A549 (cell line): ENCODE measurements around the gene OSCP1. TPM values are rescaled to one million over a fixed set of nuclear protein-coding genes. Genes with fewer than 3 reads are reported as not detected.

Experiments used
- ATAC-seq, 2 experiments: fragments of 200-7000 bp in 1 of 2; fragments of >200 bp in 1 of 2; cut with Nextera tagmentation in 1 of 2; cut with Tn5 transposase in 1 of 2; 3 replicates each; pipeline versions ENCODE4 v1.8.0 to v1.9.1; 2018 to 2020; ENCODE audit warnings: mild to moderate bottlenecking in 1 of 2, moderate library complexity in 1 of 2
- CTCF ChIA-PET: fragments of 300-600 bp; sonication (Branson Sonifier 250); formaldehyde crosslinking; extraction: SDS; loops from one replicate; lab custom pipeline; 2021; ENCODE audit warnings: antibody characterized with exemption, inconsistent platforms; lab: Yijun Ruan, JAX
- POLR2A ChIA-PET: fragments of 350-600 bp; formaldehyde crosslinking; extraction: SDS; loops from one replicate; lab custom pipeline; 2021; ENCODE audit warnings: antibody characterized with exemption, inconsistent platforms; lab: Yijun Ruan, JAX
- DNase-seq, 2 experiments: peaks; one replicate each; pipeline versions ENCODE4 v3.0.0 to v3.0.0-alpha.2; 2011 to 2016; ENCODE audit warnings: low read depth in 1 of 2, low spot score in 1 of 2
- FAIRE-seq: peaks from 2 replicates; lab custom pipeline; 2011; peaks lifted over from hg19 to GRCh38; lab: Jason Lieb, UNC
- H3K27ac ChIP-seq, 2 experiments: fragments of >200 bp; sonication (Bioruptor Twin); formaldehyde crosslinking; 3 replicates each; pipeline ENCODE4 v1.5.1; 2016 to 2017
- H3K4me1 ChIP-seq: fragments of >200 bp; sonication (Bioruptor Twin); formaldehyde crosslinking; 3 replicates; pipeline ENCODE4 v1.6.1; 2016
- H3K4me2 ChIP-seq: fragments of >200 bp; sonication (Bioruptor Twin); formaldehyde crosslinking; 3 replicates; pipeline ENCODE4 v1.6.1; 2016
- H3K4me3 ChIP-seq: fragments of >200 bp; sonication (Bioruptor Twin); formaldehyde crosslinking; 3 replicates; pipeline ENCODE4 v1.5.1; 2016
- H3K9me3 ChIP-seq: fragments of >200 bp; sonication (Bioruptor Twin); formaldehyde crosslinking; 3 replicates; pipeline ENCODE4 v1.6.1; 2016
- CBX8 ChIP-seq: fragments of 200-600 bp; sonication (generic); IDR thresholded peaks from 2 replicates; pipeline ENCODE4 v1.6.1; 2016
- CEBPB ChIP-seq, 2 experiments: fragments of >200 bp in 1 of 2; sonication (Bioruptor Twin) in 1 of 2; formaldehyde crosslinking in 1 of 2; IDR thresholded peaks; 2 replicates each; pipeline ENCODE4 v1.6.1; 2012 to 2016
- ESRRA ChIP-seq: fragments of 150-350 bp; IDR thresholded peaks from 2 replicates; pipeline ENCODE4 v1.6.1; 2014; ENCODE audit warnings: mild to moderate bottlenecking, low read length, borderline replicate concordance
- FOSL2 ChIP-seq, 2 experiments: fragments of 450-650 bp in 1 of 2; fragments of >200 bp in 1 of 2; sonication (Bioruptor Twin) in 1 of 2; formaldehyde crosslinking; IDR thresholded peaks; 2 replicates each; pipeline versions ENCODE4 v1.5.0 to v1.6.1; 2016 to 2020; ENCODE audit warnings: mild to moderate bottlenecking in 1 of 2, moderate library complexity in 1 of 2
- HDAC2 ChIP-seq: fragments of 200-600 bp; sonication (generic); IDR thresholded peaks from 2 replicates; pipeline ENCODE4 v1.6.1; 2016
- HEYL ChIP-seq: fragments of 250-450 bp; sonication (Bioruptor Pico); IDR thresholded peaks from 2 replicates; pipeline ENCODE4 v1.8.0; 2021; ENCODE audit warnings: mild to moderate bottlenecking, moderate library complexity
- HOXB5 ChIP-seq: fragments of 250-450 bp; sonication (Bioruptor Pico); IDR thresholded peaks from 2 replicates; pipeline ENCODE4 v1.5.0; 2020; ENCODE audit warnings: mild to moderate bottlenecking, moderate library complexity
- KDM5A ChIP-seq: fragments of 200-600 bp; sonication (generic); IDR thresholded peaks from 2 replicates; pipeline ENCODE4 v1.6.1; 2016; ENCODE audit warnings: antibody characterized with exemption, mild to moderate bottlenecking
- MAFK ChIP-seq: fragments of 450-650 bp; IDR thresholded peaks from 2 replicates; pipeline ENCODE4 v1.6.1; 2014; ENCODE audit not compliant: partially characterized antibody
- MYC ChIP-seq: IDR thresholded peaks from 2 replicates; pipeline ENCODE4 v1.6.1; 2012; ENCODE audit warnings: mild to moderate bottlenecking, inconsistent platforms, low read length, improper control_type of control experiment, borderline replicate concordance
- PHF8 ChIP-seq: fragments of 200-600 bp; sonication (generic); IDR thresholded peaks from 2 replicates; pipeline ENCODE4 v1.6.1; 2016; ENCODE audit warnings: low read depth, mild to moderate bottlenecking, antibody characterized with exemption, moderate library complexity, borderline replicate concordance
- POLR2AphosphoS2 ChIP-seq: conservative IDR thresholded peaks from 2 replicates; pipeline ENCODE4 v1.6.1; 2012; ENCODE audit warnings: low read length, improper control_type of control experiment, inconsistent platforms
- RCOR1 ChIP-seq: fragments of 150-350 bp; IDR thresholded peaks from 2 replicates; pipeline ENCODE4 v1.6.1; 2014; ENCODE audit warnings: antibody characterized with exemption, low read length, low read depth
- RFX5 ChIP-seq: fragments of 450-650 bp; IDR thresholded peaks from 2 replicates; pipeline ENCODE4 v1.7.1; 2014; ENCODE audit warnings: antibody characterized with exemption, mild to moderate bottlenecking, moderate library complexity
- SMC3 ChIP-seq: fragments of >200 bp; sonication (Bioruptor Twin); formaldehyde crosslinking; IDR thresholded peaks from 3 replicates; pipeline ENCODE4 v1.6.1; 2018; ENCODE audit warnings: inconsistent platforms
- SREBF2 ChIP-seq: fragments of 450-650 bp; IDR thresholded peaks from 2 replicates; pipeline ENCODE4 v1.6.1; 2014; ENCODE audit warnings: mild to moderate bottlenecking, moderate library complexity
- TFCP2L1 ChIP-seq: fragments of 250-450 bp; sonication (Bioruptor Pico); IDR thresholded peaks from 2 replicates; pipeline ENCODE4 v1.5.0; 2021; ENCODE audit warnings: mild to moderate bottlenecking
- TP53 ChIP-seq: fragments of 250-450 bp; sonication (Bioruptor Pico); IDR thresholded peaks from 2 replicates; pipeline ENCODE4 v1.5.0; 2021; ENCODE audit warnings: mild to moderate bottlenecking, moderate library complexity
- ZC3H11A ChIP-seq: fragments of 450-650 bp; IDR thresholded peaks from 2 replicates; pipeline ENCODE4 v1.6.1; 2014; ENCODE audit warnings: antibody characterized with exemption, mild to moderate bottlenecking
- WGBS: methylation state at CpG from one replicate; pipeline ENCODE4 v1.1.6; 2017; ENCODE audit errors: missing lambda C conversion rate; 5-methylcytosine and 5-hydroxymethylcytosine counted together
- polyA plus RNA-seq, 4 experiments: library from polyadenylated mRNA; depleted of rRNA in 3 of 4; stranded (reverse); fragments of >200 nt; fragmentation: RNase III in 1 of 4; extraction: RNeasy Plus Mini Kit Qiagen cat#74134 plus additional on column Dnase treatment in 1 of 4; gene quantifications; 2 replicates in 3 of 4; 3 replicates in 1 of 4; pipeline ENCODE4 v1.2.3, GENCODE V29; 2011 to 2017
- TF ChIP-seq, protein P1 (sequence below): fragments of 450-650 bp; IDR thresholded peaks from 2 replicates; pipeline ENCODE4 v1.6.1; 2014; ENCODE audit warnings: antibody characterized with exemption
- TF ChIP-seq, protein P2 (sequence below): fragments of 150-350 bp; IDR thresholded peaks from 2 replicates; pipeline ENCODE4 v1.6.1; 2014; ENCODE audit warnings: low read depth, mild to moderate bottlenecking, low read length
- TF ChIP-seq, protein P3 (sequence below): fragments of >200 bp; sonication (Bioruptor Twin); formaldehyde crosslinking; IDR thresholded peaks from 3 replicates; pipeline ENCODE4 v1.6.1; 2016
- TF ChIP-seq, protein P4 (sequence below): fragments of 200-600 bp; sonication (generic); IDR thresholded peaks from 2 replicates; pipeline ENCODE4 v1.6.1; 2016; ENCODE audit warnings: antibody characterized with exemption, mild to moderate bottlenecking, moderate library complexity
- TF ChIP-seq, protein P5 (sequence below): fragments of 250-450 bp; sonication (Bioruptor Pico); IDR thresholded peaks from 2 replicates; pipeline ENCODE4 v1.5.0; 2020; ENCODE audit warnings: low read depth, mild to moderate bottlenecking, moderate library complexity
- TF ChIP-seq, protein P6 (sequence below): fragments of 250-450 bp; sonication (Bioruptor Pico); IDR thresholded peaks from 2 replicates; pipeline ENCODE4 v1.5.0; 2021; ENCODE audit warnings: mild to moderate bottlenecking, moderate library complexity, borderline replicate concordance

Gene OSCP1
- polyA plus RNA-seq, 2 of the 4 experiments (the other 2 are of a cell fraction) = 4.6 to 6.6 TPM

DNA sequence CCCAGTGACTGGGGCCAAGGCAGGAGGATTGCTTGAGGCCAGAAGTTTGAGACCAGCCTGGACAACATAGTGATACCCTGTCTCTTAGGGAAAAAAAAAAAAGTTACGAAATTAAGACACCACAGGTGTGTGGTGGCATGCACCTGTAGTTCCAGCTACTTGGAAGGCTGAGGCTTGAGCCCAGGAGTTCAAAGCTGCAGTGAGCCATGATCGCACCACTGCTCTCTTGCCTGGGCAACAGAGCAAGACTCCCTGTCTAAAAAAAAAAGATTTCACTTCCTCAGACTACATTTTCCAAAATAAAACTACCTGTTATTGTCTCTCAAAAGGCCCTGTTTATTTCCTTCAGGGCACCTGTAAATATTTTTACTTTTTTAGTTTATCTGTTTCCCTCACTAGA, 59.8 kb downstream of the OSCP1 start:
- DNase-seq (no peak), FAIRE-seq (no peak), ATAC-seq (no peak)
- H3K4me2 ChIP-seq = no peak overlapping the region
- TF ChIP-seq CBX8 (no peak), HEYL (CRISPR knock-in tag) (no peak), SREBF2 (no peak), RCOR1 (no peak), MYC (no peak), TP53 (CRISPR knock-in tag) (no peak), CEBPB (IDR thresholded peaks at IDR 0.05) (no peak), ESRRA (no peak), PHF8 (no peak), HDAC2 (no peak), HOXB5 (CRISPR knock-in tag) (no peak), TFCP2L1 (CRISPR knock-in tag) (no peak), SMC3 (no peak), KDM5A (no peak), MAFK (no peak), POLR2AphosphoS2 (no peak)
- TF ChIP-seq, protein P1, sequence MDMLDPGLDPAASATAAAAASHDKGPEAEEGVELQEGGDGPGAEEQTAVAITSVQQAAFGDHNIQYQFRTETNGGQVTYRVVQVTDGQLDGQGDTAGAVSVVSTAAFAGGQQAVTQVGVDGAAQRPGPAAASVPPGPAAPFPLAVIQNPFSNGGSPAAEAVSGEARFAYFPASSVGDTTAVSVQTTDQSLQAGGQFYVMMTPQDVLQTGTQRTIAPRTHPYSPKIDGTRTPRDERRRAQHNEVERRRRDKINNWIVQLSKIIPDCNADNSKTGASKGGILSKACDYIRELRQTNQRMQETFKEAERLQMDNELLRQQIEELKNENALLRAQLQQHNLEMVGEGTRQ = no peak
- TF ChIP-seq, protein P2, sequence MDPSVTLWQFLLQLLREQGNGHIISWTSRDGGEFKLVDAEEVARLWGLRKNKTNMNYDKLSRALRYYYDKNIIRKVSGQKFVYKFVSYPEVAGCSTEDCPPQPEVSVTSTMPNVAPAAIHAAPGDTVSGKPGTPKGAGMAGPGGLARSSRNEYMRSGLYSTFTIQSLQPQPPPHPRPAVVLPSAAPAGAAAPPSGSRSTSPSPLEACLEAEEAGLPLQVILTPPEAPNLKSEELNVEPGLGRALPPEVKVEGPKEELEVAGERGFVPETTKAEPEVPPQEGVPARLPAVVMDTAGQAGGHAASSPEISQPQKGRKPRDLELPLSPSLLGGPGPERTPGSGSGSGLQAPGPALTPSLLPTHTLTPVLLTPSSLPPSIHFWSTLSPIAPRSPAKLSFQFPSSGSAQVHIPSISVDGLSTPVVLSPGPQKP = no peak
- TF ChIP-seq, protein P3, sequence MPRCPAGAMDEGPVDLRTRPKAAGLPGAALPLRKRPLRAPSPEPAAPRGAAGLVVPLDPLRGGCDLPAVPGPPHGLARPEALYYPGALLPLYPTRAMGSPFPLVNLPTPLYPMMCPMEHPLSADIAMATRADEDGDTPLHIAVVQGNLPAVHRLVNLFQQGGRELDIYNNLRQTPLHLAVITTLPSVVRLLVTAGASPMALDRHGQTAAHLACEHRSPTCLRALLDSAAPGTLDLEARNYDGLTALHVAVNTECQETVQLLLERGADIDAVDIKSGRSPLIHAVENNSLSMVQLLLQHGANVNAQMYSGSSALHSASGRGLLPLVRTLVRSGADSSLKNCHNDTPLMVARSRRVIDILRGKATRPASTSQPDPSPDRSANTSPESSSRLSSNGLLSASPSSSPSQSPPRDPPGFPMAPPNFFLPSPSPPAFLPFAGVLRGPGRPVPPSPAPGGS = no peak
- TF ChIP-seq, protein P4, sequence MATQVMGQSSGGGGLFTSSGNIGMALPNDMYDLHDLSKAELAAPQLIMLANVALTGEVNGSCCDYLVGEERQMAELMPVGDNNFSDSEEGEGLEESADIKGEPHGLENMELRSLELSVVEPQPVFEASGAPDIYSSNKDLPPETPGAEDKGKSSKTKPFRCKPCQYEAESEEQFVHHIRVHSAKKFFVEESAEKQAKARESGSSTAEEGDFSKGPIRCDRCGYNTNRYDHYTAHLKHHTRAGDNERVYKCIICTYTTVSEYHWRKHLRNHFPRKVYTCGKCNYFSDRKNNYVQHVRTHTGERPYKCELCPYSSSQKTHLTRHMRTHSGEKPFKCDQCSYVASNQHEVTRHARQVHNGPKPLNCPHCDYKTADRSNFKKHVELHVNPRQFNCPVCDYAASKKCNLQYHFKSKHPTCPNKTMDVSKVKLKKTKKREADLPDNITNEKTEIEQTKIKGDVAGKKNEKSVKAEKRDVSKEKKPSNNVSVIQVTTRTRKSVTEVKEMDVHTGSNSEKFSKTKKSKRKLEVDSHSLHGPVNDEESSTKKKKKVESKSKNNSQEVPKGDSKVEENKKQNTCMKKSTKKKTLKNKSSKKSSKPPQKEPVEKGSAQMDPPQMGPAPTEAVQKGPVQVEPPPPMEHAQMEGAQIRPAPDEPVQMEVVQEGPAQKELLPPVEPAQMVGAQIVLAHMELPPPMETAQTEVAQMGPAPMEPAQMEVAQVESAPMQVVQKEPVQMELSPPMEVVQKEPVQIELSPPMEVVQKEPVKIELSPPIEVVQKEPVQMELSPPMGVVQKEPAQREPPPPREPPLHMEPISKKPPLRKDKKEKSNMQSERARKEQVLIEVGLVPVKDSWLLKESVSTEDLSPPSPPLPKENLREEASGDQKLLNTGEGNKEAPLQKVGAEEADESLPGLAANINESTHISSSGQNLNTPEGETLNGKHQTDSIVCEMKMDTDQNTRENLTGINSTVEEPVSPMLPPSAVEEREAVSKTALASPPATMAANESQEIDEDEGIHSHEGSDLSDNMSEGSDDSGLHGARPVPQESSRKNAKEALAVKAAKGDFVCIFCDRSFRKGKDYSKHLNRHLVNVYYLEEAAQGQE = no peak
- 89% methylated on average over 2 of the region's 2 CpGs for WGBS
- ChIA-PET CTCF (interaction anchor here (0.8 to 1.5 kb wide), 2 partner anchors 22 to 48 kb away, joined by 4 to 5 read pairs; no protein-coding TSS in a partner anchor), POLR2A (interaction anchor here (0.7 kb wide), 1 partner anchor 30 kb away, joined by 4 read pairs; no protein-coding TSS in a partner anchor)
- H3K4me3 ChIP-seq = no peak overlapping the region
- no peaks in the 10 kb centered on the region for H3K9me3 ChIP-seq
- 0 out of 6 replicates have a peak overlapping the region, but pooled peaks of 1 of the 2 experiments have one; percentile 37 for H3K27ac ChIP-seq
- peaks cover 15% of the 10 kb centered on the region for H3K4me1 ChIP-seq

DNA sequence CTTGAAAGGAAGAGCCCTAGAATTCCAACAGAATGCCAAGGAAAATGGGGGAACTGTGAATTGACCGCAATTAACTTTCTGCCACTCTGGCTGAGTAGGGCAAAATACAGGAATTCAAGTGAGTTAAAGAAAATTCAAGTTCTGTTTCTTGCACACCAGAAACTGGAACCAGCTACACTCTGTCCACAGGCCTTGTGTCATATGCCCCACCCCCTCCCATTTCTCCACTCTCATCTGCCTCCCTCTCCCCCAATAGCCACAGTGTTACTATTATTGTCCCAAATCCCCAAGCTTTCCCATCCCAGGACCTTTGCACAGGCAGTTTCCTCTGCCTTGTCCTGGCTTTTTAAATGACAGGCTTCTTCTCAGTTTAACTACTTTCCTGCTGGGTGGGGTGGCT, 60.3 kb downstream of the OSCP1 start:
- peak overlapping the region in 1 of 2 experiments; percentile 37; a peak in 2 of 6 replicates for H3K27ac ChIP-seq
- FAIRE-seq (no peak), ATAC-seq (no peak), DNase-seq (no peak)
- no peaks in the 10 kb centered on the region for H3K9me3 ChIP-seq
- no peak overlapping the region for H3K4me3 ChIP-seq
- ChIA-PET POLR2A (interaction anchor here (0.7 kb wide), 1 partner anchor 31 kb away, joined by 4 read pairs; no protein-coding TSS in a partner anchor), CTCF (interaction anchor here (1.5 to 2.3 kb wide), 3 partner anchors 21 to 240 kb away, joined by 4 to 14 read pairs (median 6); no protein-coding TSS in a partner anchor)
- TF ChIP-seq, protein P5, sequence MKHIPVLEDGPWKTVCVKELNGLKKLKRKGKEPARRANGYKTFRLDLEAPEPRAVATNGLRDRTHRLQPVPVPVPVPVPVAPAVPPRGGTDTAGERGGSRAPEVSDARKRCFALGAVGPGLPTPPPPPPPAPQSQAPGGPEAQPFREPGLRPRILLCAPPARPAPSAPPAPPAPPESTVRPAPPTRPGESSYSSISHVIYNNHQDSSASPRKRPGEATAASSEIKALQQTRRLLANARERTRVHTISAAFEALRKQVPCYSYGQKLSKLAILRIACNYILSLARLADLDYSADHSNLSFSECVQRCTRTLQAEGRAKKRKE (CRISPR knock-in tag) = no peak
- TF ChIP-seq ZC3H11A = no peak
- no peak for TF ChIP-seq TFCP2L1 (CRISPR knock-in tag)
- TF ChIP-seq, protein P6, sequence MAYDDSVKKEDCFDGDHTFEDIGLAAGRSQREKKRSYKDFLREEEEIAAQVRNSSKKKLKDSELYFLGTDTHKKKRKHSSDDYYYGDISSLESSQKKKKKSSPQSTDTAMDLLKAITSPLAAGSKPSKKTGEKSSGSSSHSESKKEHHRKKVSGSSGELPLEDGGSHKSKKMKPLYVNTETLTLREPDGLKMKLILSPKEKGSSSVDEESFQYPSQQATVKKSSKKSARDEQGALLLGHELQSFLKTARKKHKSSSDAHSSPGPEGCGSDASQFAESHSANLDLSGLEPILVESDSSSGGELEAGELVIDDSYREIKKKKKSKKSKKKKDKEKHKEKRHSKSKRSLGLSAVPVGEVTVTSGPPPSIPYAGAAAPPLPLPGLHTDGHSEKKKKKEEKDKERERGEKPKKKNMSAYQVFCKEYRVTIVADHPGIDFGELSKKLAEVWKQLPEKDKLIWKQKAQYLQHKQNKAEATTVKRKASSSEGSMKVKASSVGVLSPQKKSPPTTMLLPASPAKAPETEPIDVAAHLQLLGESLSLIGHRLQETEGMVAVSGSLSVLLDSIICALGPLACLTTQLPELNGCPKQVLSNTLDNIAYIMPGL (CRISPR knock-in tag) = no peak
- no peak for TF ChIP-seq SMC3
- TF ChIP-seq RFX5 = no peak
- no peak for TF ChIP-seq FOSL2 (IDR thresholded peaks at IDR 0.05)
- no peak for TF ChIP-seq FOSL2 (CRISPR knock-in tag; IDR thresholded peaks at IDR 0.05)
- peaks cover 15% of the 10 kb centered on the region for H3K4me1 ChIP-seq
- H3K4me2 ChIP-seq = no peak overlapping the region
- WGBS = 95% methylated on average over 1 of the region's 1 CpG
